Breast epithelium (tissue), 4 donors: ENCODE measurements around the gene TRIM27. TPM values are rescaled to one million over a fixed set of nuclear protein-coding genes. Genes with fewer than 3 reads are reported as not detected.

ENCODE experiments used
- DNase-seq, 2 donors: peaks; one replicate each; pipeline ENCODE4 v3.0.0-alpha.2; 2019; ENCODE audit warnings: low spot score in 2 of 2
- H3K27ac ChIP-seq, 2 donors: fragments of 200-600 bp; sonication (generic) in 1 of 2; one replicate each; pipeline ENCODE4 v1.5.1; 2016 to 2019; ENCODE audit warnings: mild to moderate bottlenecking in 1 of 2
- H3K27me3 ChIP-seq, 2 donors: fragments of 200-600 bp; sonication (generic) in 1 of 2; one replicate each; pipeline versions ENCODE4 v1.5.1 to v1.6.0; 2017 to 2019; ENCODE audit warnings: control low read depth in 1 of 2, mild to moderate bottlenecking in 1 of 2
- H3K36me3 ChIP-seq: fragments of 200-600 bp; one replicate; pipeline ENCODE4 v1.5.1; 2019
- H3K4me1 ChIP-seq, 2 donors: fragments of 200-600 bp; sonication (generic); one replicate each; pipeline ENCODE4 v1.5.1; 2016 to 2019; ENCODE audit warnings: control low read depth in 1 of 2
- H3K4me3 ChIP-seq, 3 donors: fragments of 200-600 bp; sonication (generic); 1 replicate in 2 of 3; 2 replicates in 1 of 3; pipeline ENCODE4 v1.5.1; 2016 to 2019; ENCODE audit warnings: mild to moderate bottlenecking in 3 of 3, moderate library complexity in 2 of 3
- H3K9me3 ChIP-seq, 2 donors: fragments of 200-600 bp; sonication (generic) in 1 of 2; one replicate each; pipeline ENCODE4 v1.5.1; 2016 to 2019; ENCODE audit warnings: control low read depth in 1 of 2
- CTCF ChIP-seq, 3 donors: fragments of 450-650 bp; IDR thresholded peaks; one replicate each; pipeline ENCODE4 v1.5.1; 2016 to 2017; ENCODE audit warnings: antibody characterized with exemption in 3 of 3, mild to moderate bottlenecking in 3 of 3, moderate library complexity in 3 of 3
- POLR2A ChIP-seq: fragments of 450-650 bp; IDR thresholded peaks from one replicate; pipeline ENCODE4 v1.6.1; 2016; ENCODE audit warnings: antibody characterized with exemption, mild to moderate bottlenecking, moderate library complexity
- POLR2AphosphoS5 ChIP-seq, 3 donors: sonication (generic); formaldehyde crosslinking; IDR thresholded peaks; one replicate each; pipeline ENCODE4 v1.6.1; 2017; ENCODE audit warnings: antibody characterized with exemption in 3 of 3
- intact Hi-C: fragments of 100-400 bp; cut with DNase I; formaldehyde crosslinking; loops from one replicate; pipeline ENCODE4 v1.15.1; 2023; ENCODE audit warnings: low total_unique reads
- total RNA-seq, 3 donors: library from RNA; depleted of rRNA; stranded (reverse); fragments of >200 nt; gene quantifications; one replicate each; pipeline ENCODE4 v1.1.0, GENCODE V29; 2016

Gene TRIM27
- total RNA-seq, 3 donors from 2014 or later, result 38.7 to 106 (median 80.3) TPM

GRCh38 chr6:28901831-28902230 is 22.0 kb downstream of the TRIM27 start:
- H3K36me3 ChIP-seq, result peaks cover 12% of the 10 kb centered on the region
- intact Hi-C loops, result no loop called here
- no peak for TF ChIP-seq CTCF (IDR thresholded peaks at IDR 0.05)
- TF ChIP-seq POLR2A, result no peak
- no peak for TF ChIP-seq POLR2AphosphoS5 (IDR thresholded peaks at IDR 0.05)
- no peak for DNase-seq
- H3K27ac ChIP-seq, result no peak overlapping the region
- H3K4me3 ChIP-seq, result no peak overlapping the region
- no peaks in the 10 kb centered on the region for H3K27me3 ChIP-seq
- no peaks in the 10 kb centered on the region for H3K4me1 ChIP-seq
- no peaks in the 10 kb centered on the region for H3K9me3 ChIP-seq

GRCh38 chr6:28900577-28901256 is 23.1 kb downstream of the TRIM27 start:
- H3K4me3 ChIP-seq, result no peak overlapping the region
- H3K27ac ChIP-seq, result no peak overlapping the region
- H3K9me3 ChIP-seq, result no peaks in the 10 kb centered on the region
- peaks cover 12% of the 10 kb centered on the region for H3K36me3 ChIP-seq
- DNase-seq, result no peak
- TF ChIP-seq CTCF (IDR thresholded peaks at IDR 0.05) (no peak), POLR2AphosphoS5 (IDR thresholded peaks at IDR 0.05) (no peak), POLR2A (no peak)
- H3K27me3 ChIP-seq, result no peaks in the 10 kb centered on the region
- no peaks in the 10 kb centered on the region for H3K4me1 ChIP-seq
- intact Hi-C loops, result no loop called here

GRCh38 chr6:28898710-28898965 is 25.1 kb downstream of the TRIM27 start:
- Histone ChIP-seq H3K27me3 (no peaks in the 10 kb centered on the region), H3K4me3 (no peak overlapping the region), H3K27ac (peak overlapping the region in 1 of 2 donors; percentile 29), H3K36me3 (peaks cover 4% of the 10 kb centered on the region), H3K9me3 (no peaks in the 10 kb centered on the region), H3K4me1 (no peaks in the 10 kb centered on the region)
- DNase-seq, result no peak
- intact Hi-C loops, result no loop called here
- TF ChIP-seq POLR2A (no peak), POLR2AphosphoS5 (IDR thresholded peaks at IDR 0.05) (no peak), CTCF (IDR thresholded peaks at IDR 0.05) (no peak)

- no peaks in the 10 kb centered on the region for H3K4me1 ChIP-seq
- H3K4me3 ChIP-seq, result peak overlapping the region; percentile 65 to 92 (median 72)
- no peaks in the 10 kb centered on the region for H3K36me3 ChIP-seq
- TF ChIP-seq POLR2AphosphoS5 (IDR thresholded peaks at IDR 0.05) (no peak), CTCF (IDR thresholded peaks at IDR 0.05) (no peak), POLR2A (no peak)
- DNase-seq, result no peak
- peak overlapping the region; percentile 99 to 100 for H3K27ac ChIP-seq
- no peaks in the 10 kb centered on the region for H3K27me3 ChIP-seq
- intact Hi-C loops, result no loop called here
- H3K9me3 ChIP-seq, result no peaks in the 10 kb centered on the region
Observed at GRCh38 chr6:28897369-28897745, 26.4 kb downstream of the TRIM27 start.

GRCh38 chr6:28896505-28897368 is 27.0 kb downstream of the TRIM27 start:
- Histone ChIP-seq H3K9me3 (no peaks in the 10 kb centered on the region), H3K27me3 (no peaks in the 10 kb centered on the region), H3K4me1 (no peaks in the 10 kb centered on the region), H3K27ac (peak overlapping the region; percentile 99 to 100), H3K36me3 (no peaks in the 10 kb centered on the region), H3K4me3 (peak overlapping the region; percentile 65 to 92 (median 72))
- peak in 1 of 2 donors; percentile 71 for DNase-seq
- TF ChIP-seq CTCF (IDR thresholded peaks at IDR 0.05), result peak in 2 of 3 donors; percentile 15 to 66
- TF ChIP-seq POLR2A, result no peak
- peak; percentile 49 to 57 (median 53) for TF ChIP-seq POLR2AphosphoS5 (IDR thresholded peaks at IDR 0.05)
- intact Hi-C loops, result no loop called here
